ENCODE results near the gene ATP2A2.

- no peak for TF ChIP-seq CTCF (IDR thresholded peaks at IDR 0.05)
- no peak for TF ChIP-seq POLR2A (IDR thresholded peaks at IDR 0.05)
These were observed 18.3 kb upstream of the ATP2A2 start for GRCh38 chr12:110262442-110263388.

Measured in body of pancreas (tissue), 4 donors.